GM23248 (cell line): ENCODE results near the gene ZNF592. TPM values are rescaled to one million over a fixed set of nuclear protein-coding genes. Genes with fewer than 3 reads are reported as not detected.

Source experiments
- DNase-seq: peaks from one replicate; pipeline ENCODE4 v3.0.0-alpha.2; 2015
- H2AFZ ChIP-seq: fragments of 200-600 bp; sonication (generic); 2 replicates; pipeline ENCODE4 v1.6.1; 2016; ENCODE audit warnings: antibody characterized with exemption
- H3F3A ChIP-seq: fragments of 200-600 bp; sonication (generic); 2 replicates; pipeline ENCODE4 v1.6.1; 2016; ENCODE audit warnings: mild to moderate bottlenecking, antibody characterized with exemption, mixed run types; ENCODE audit not compliant: insufficient read depth
- H3K27ac ChIP-seq: fragments of 200-600 bp; sonication (generic); 2 replicates; pipeline ENCODE4 v1.5.1; 2016; ENCODE audit warnings: mild to moderate bottlenecking
- H3K27me3 ChIP-seq: fragments of 200-600 bp; sonication (generic); replicated peaks from 2 replicates; pipeline ENCODE4 v1.6.1; 2016; ENCODE audit warnings: mild to moderate bottlenecking; ENCODE audit not compliant: insufficient read depth
- H3K36me3 ChIP-seq: fragments of 200-600 bp; sonication (generic); 2 replicates; pipeline ENCODE4 v1.6.1; 2016; ENCODE audit warnings: low read depth, mild to moderate bottlenecking
- H3K4me1 ChIP-seq: fragments of 200-600 bp; sonication (generic); 2 replicates; pipeline ENCODE4 v1.6.1; 2016; ENCODE audit warnings: mild to moderate bottlenecking; ENCODE audit not compliant: insufficient read depth
- H3K4me2 ChIP-seq: fragments of 200-600 bp; sonication (generic); one replicate; pipeline ENCODE4 v1.6.1; 2016; ENCODE audit warnings: mild to moderate bottlenecking; ENCODE audit not compliant: unreplicated experiment
- H3K4me3 ChIP-seq: fragments of 200-600 bp; sonication (generic); 2 replicates; pipeline ENCODE4 v1.5.1; 2016; ENCODE audit warnings: mild to moderate bottlenecking
- H3K79me2 ChIP-seq: fragments of 200-600 bp; sonication (generic); 2 replicates; pipeline ENCODE4 v1.6.1; 2016; ENCODE audit warnings: mild to moderate bottlenecking; ENCODE audit not compliant: insufficient read depth
- H3K9ac ChIP-seq: fragments of 200-600 bp; sonication (generic); 2 replicates; pipeline ENCODE4 v1.6.1; 2016; ENCODE audit warnings: mild to moderate bottlenecking
- H3K9me2 ChIP-seq: fragments of 200-600 bp; sonication (generic); 2 replicates; pipeline ENCODE4 v1.6.1; 2016; ENCODE audit warnings: mixed run types, mild to moderate bottlenecking, moderate library complexity; ENCODE audit not compliant: insufficient read depth
- H3K9me3 ChIP-seq: fragments of 200-600 bp; sonication (generic); one replicate; pipeline ENCODE4 v1.6.1; 2017; ENCODE audit warnings: low read depth
- H4K20me1 ChIP-seq: fragments of 200-600 bp; sonication (generic); 2 replicates; pipeline ENCODE4 v1.6.0; 2016; ENCODE audit not compliant: insufficient read depth
- EZH2 ChIP-seq: fragments of 200-600 bp; sonication (generic); IDR thresholded peaks from 2 replicates; pipeline ENCODE4 v1.6.1; 2018; ENCODE audit warnings: antibody characterized with exemption, mild to moderate bottlenecking; ENCODE audit not compliant: insufficient read depth, poor library complexity, severe bottlenecking
- EZH2phosphoT487 ChIP-seq: fragments of 200-600 bp; sonication (generic); IDR thresholded peaks from 2 replicates; pipeline ENCODE4 v1.6.1; 2018; ENCODE audit warnings: antibody characterized with exemption, moderate library complexity, mild to moderate bottlenecking, low read depth; ENCODE audit not compliant: insufficient read depth
- WGBS, 2 experiments: methylation state at CpG; one replicate each; pipeline ENCODE4 v1.1.6; 2015 to 2017; ENCODE audit warnings: low lambda C conversion rate in 2 of 2, low coverage in 1 of 2; ENCODE audit errors: missing lambda C conversion rate in 2 of 2; 5-methylcytosine and 5-hydroxymethylcytosine counted together
- in situ Hi-C: fragments of 300-500 bp; cut with MboI; formaldehyde crosslinking; loops from 2 replicates; pipeline ENCODE4 v1.15.0; 2020
- polyA plus RNA-seq: library from polyadenylated mRNA; unstranded; fragments of >200 nt; fragmentation: Nextera tagmentation; extraction: Ambion mirVana; gene quantifications from 2 replicates; pipeline ENCODE4 v1.2.1, GENCODE V29; 2016
- total RNA-seq: library from RNA; depleted of rRNA; stranded (reverse); fragments of >200 nt; shearing (Covaris generic); gene quantifications from 2 replicates; pipeline ENCODE4 v1.2.3, GENCODE V29; 2014

The ZNF592 gene
- total and polyA plus RNA-seq, 2 experiments from 2014 or later, result 7.4 to 9.8 TPM

GRCh38 chr15:84839714-84840113 lies 91.3 kb downstream of the ZNF592 start:
- Histone ChIP-seq H3K27me3 (no peaks in the 10 kb centered on the region), H3K79me2 (no peaks in the 10 kb centered on the region), H3K9ac (no peak overlapping the region), H3K9me3 (no peaks in the 10 kb centered on the region), H3K9me2 (no peaks in the 10 kb centered on the region), H3K36me3 (no peaks in the 10 kb centered on the region), H3K4me2 (no peak overlapping the region), H3F3A (no peaks in the 10 kb centered on the region), H4K20me1 (no peaks in the 10 kb centered on the region), H3K27ac (no peak overlapping the region), H3K4me3 (no peak overlapping the region), H2AFZ (no peak overlapping the region), H3K4me1 (peaks cover 11% of the 10 kb centered on the region; the same call in 1 of the 2 replicates)
- 92 to 93% methylated on average over 22 to 23 of the region's 23 CpGs for WGBS, 2 experiments
- in situ Hi-C loops, result no loop called here
- TF ChIP-seq EZH2 (no peak), EZH2phosphoT487 (no peak)
- DNase-seq, result no peak

GRCh38 chr15:84840255-84840654 lies 91.9 kb downstream of the ZNF592 start:
- no peak overlapping the region for H3K27ac ChIP-seq
- no peak overlapping the region for H3K4me3 ChIP-seq
- TF ChIP-seq EZH2phosphoT487 (no peak), EZH2 (no peak)
- H4K20me1 ChIP-seq, result no peaks in the 10 kb centered on the region
- peaks cover 11% of the 10 kb centered on the region; the same call in 1 of the 2 replicates for H3K4me1 ChIP-seq
- WGBS, 2 experiments, result 69 to 81% methylated on average over 10 of the region's 10 CpGs
- no peak for DNase-seq
- no peak overlapping the region for H3K4me2 ChIP-seq
- no peaks in the 10 kb centered on the region for H3K9me2 ChIP-seq
- H3K36me3 ChIP-seq, result no peaks in the 10 kb centered on the region
- no peak overlapping the region for H2AFZ ChIP-seq
- H3K9ac ChIP-seq, result peak overlapping the region; percentile 34; the same call in 1 of the 2 replicates
- in situ Hi-C loops, result no loop called here
- no peaks in the 10 kb centered on the region for H3F3A ChIP-seq
- H3K9me3 ChIP-seq, result no peaks in the 10 kb centered on the region
- H3K27me3 ChIP-seq, result no peaks in the 10 kb centered on the region
- no peaks in the 10 kb centered on the region for H3K79me2 ChIP-seq

GRCh38 chr15:84840741-84841429 lies 92.5 kb downstream of the ZNF592 start:
- no peaks in the 10 kb centered on the region for H3K79me2 ChIP-seq
- no peaks in the 10 kb centered on the region for H3K27me3 ChIP-seq
- no peaks in the 10 kb centered on the region for H4K20me1 ChIP-seq
- peak overlapping the region; percentile 34; the same call in 1 of the 2 replicates for H3K9ac ChIP-seq
- peak; percentile 88 for DNase-seq
- peaks cover 11% of the 10 kb centered on the region; the same call in 1 of the 2 replicates for H3K4me1 ChIP-seq
- no peaks in the 10 kb centered on the region for H3K36me3 ChIP-seq
- 69 to 73% methylated on average over 12 of the region's 12 CpGs for WGBS, 2 experiments
- H3K4me2 ChIP-seq, result no peak overlapping the region
- no peaks in the 10 kb centered on the region for H3F3A ChIP-seq
- no peaks in the 10 kb centered on the region for H3K9me3 ChIP-seq
- H2AFZ ChIP-seq, result no peak overlapping the region
- no peak overlapping the region for H3K4me3 ChIP-seq
- TF ChIP-seq EZH2phosphoT487 (no peak), EZH2 (no peak)
- no peaks in the 10 kb centered on the region for H3K9me2 ChIP-seq
- H3K27ac ChIP-seq, result no peak overlapping the region
- in situ Hi-C loops, result no loop called here

- TF ChIP-seq EZH2phosphoT487 (no peak), EZH2 (no peak)
- in situ Hi-C loops, result no loop called here
Measured at GRCh38 chr15:84842781-84843180, 94.4 kb downstream of the ZNF592 start.

More at GRCh38 chr15:84842781-84843180, 94.4 kb downstream of the ZNF592 start:
- WGBS, 2 experiments, result 90 to 92% methylated on average over 1 of the region's 1 CpG
- Histone ChIP-seq H3K9ac (no peak overlapping the region), H3K79me2 (no peaks in the 10 kb centered on the region), H3K36me3 (no peaks in the 10 kb centered on the region), H3F3A (no peaks in the 10 kb centered on the region), H3K4me1 (peaks cover 11% of the 10 kb centered on the region; the same call in 1 of the 2 replicates), H3K9me3 (no peaks in the 10 kb centered on the region), H3K4me2 (no peak overlapping the region), H4K20me1 (no peaks in the 10 kb centered on the region), H3K27me3 (no peaks in the 10 kb centered on the region), H3K4me3 (no peak overlapping the region), H3K9me2 (no peaks in the 10 kb centered on the region), H2AFZ (no peak overlapping the region), H3K27ac (no peak overlapping the region)
- DNase-seq, result no peak
